ENCODE results near the gene SYTL2.

SYTL2 gene

GRCh38 chr11:85755285-85755684, 55.7 kb downstream of the SYTL2 start:
- TF ChIP-seq CTCF (IDR thresholded peaks at IDR 0.05; ENCODE audit: control insufficient read depth, extremely low read depth, insufficient read depth): no peak
- no peak overlapping the region for H3K4me3 ChIP-seq (ENCODE audit: low read depth, low read length)
- DNase-seq (ENCODE audit: low read depth): no peak

DNA sequence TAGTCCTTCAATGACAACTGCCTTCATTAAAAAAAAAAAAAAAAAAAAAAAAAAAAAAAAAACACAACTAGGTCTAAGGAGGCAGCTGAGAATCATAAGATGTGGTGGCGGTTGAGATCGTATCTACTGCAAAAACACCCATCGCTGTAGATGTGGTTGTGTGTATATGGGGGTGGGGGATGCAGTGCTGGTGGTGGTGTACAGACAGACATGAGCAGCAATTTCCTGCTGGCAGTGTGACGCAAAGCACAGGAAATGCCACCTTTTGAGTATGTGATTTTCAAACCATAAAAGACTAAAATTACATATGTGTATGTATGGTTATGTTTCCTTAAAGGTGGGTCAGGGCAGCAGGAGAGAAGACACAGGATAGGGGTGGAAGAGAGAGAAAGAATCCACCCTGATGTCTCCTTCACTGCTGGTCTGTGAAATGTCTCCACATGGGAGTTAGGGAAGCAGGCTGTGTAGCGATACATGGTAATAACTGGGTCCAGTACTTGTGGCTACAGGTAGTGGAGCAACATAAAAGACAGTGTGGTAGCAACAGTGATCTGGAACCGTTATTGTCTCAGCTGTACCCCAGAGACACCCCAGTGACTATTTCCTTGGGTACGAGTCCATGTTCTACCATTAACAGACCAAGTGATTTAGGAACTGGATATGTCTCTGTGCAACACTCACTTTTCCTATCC, 57.9 kb downstream of the SYTL2 start:
- TF ChIP-seq CTCF (IDR thresholded peaks at IDR 0.05; ENCODE audit: control insufficient read depth, extremely low read depth, insufficient read depth): no peak
- no peak for DNase-seq (ENCODE audit: low read depth)
- H3K4me3 ChIP-seq (ENCODE audit: low read depth, low read length): no peak overlapping the region

DNA sequence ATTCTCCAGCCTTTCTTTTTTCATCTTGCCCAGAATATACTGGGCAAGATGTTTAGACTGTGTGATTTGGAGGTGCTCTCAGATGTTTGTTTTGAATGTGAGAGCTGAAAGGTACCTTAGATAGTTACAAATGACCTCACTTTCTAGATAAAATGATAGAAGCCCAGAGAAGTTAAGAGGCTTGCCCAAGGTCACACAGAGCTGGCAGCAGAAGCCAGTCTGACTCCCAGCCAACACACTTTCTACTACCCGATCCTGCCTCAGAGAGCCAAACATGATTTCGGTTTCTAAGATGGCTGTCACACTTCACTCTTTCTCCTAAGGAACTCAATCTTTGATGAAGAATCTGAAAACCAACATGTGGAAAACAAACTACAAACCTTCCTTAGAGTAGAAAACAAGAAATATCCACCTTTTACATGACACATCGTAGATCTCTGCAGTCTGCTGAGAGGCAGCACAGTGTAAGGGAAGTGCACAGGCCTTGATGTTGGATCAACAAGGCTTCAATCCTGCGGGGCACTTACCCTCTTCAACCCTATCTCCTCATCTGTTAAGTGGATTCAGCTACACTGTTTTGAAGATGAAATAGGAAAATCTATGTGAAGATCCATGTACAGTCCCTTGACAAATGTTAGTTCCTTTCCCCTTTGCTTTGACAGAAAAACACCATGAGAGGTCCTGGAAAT, 58.6 kb downstream of the SYTL2 start:
- no peak for DNase-seq (ENCODE audit: low read depth)
- no peak for TF ChIP-seq CTCF (IDR thresholded peaks at IDR 0.05; ENCODE audit: control insufficient read depth, extremely low read depth, insufficient read depth)
- H3K4me3 ChIP-seq (ENCODE audit: low read depth, low read length): no peak overlapping the region

DNA sequence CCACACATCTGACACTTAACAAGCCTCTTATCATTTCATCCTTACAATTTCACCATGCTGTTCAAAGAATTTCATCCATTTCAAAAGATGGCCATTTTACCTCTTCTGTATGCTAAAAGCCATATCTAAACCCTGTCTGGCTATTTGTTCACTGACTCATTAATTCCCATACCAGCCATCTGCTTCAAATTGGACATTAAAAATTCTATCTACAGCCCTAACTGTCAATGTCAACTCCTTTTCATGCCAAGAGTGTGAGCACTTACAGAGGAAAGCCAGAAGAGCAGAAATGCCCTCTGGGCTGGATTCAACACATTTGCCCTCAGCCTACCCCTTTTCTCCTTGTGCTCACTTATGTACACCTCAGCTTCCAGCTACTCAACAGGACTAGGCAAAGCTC, 59.2 kb downstream of the SYTL2 start:
- H3K4me3 ChIP-seq (ENCODE audit: low read depth, low read length): no peak overlapping the region
- no peak for TF ChIP-seq CTCF (IDR thresholded peaks at IDR 0.05; ENCODE audit: control insufficient read depth, extremely low read depth, insufficient read depth)
- DNase-seq (ENCODE audit: low read depth): no peak

GRCh38 chr11:85750646-85751045, 60.3 kb downstream of the SYTL2 start:
- no peak for TF ChIP-seq CTCF (IDR thresholded peaks at IDR 0.05; ENCODE audit: control insufficient read depth, extremely low read depth, insufficient read depth)
- DNase-seq (ENCODE audit: low read depth): no peak
- no peak overlapping the region for H3K4me3 ChIP-seq (ENCODE audit: low read depth, low read length)

DNA sequence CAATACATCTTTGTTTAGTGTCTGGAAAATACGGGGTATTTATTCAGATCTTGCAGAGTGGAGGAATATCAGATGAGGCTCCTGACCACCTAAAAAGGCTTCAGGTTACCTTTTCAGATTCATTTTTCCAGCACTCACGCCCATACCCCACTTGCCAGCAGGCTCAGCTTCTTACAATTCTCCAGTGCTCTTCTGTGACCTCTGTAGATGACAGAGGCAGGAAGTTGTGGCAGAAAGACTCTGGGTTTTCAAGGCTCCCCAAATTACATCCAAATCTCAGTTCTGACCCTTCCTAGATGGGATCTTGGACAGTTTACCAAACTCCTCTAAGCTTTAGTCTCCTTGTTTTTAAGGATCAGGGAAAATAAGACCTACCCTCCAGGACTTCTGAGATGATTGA, 61.1 kb downstream of the SYTL2 start:
- TF ChIP-seq CTCF (IDR thresholded peaks at IDR 0.05; ENCODE audit: control insufficient read depth, extremely low read depth, insufficient read depth): no peak

More for the DNA sequence above, 61.1 kb downstream of the SYTL2 start:
- no peak for DNase-seq (ENCODE audit: low read depth)
- no peak overlapping the region for H3K4me3 ChIP-seq (ENCODE audit: low read depth, low read length)

All from LNCaP clone FGC (cell line).